ENCODE data around the gene HOXC13. TPM values are rescaled to one million over a fixed set of nuclear protein-coding genes. Genes with fewer than 3 reads are reported as not detected.

HOXC13 gene
- total RNA-seq, 4 donors from 2014 or later, result not detected

DNA sequence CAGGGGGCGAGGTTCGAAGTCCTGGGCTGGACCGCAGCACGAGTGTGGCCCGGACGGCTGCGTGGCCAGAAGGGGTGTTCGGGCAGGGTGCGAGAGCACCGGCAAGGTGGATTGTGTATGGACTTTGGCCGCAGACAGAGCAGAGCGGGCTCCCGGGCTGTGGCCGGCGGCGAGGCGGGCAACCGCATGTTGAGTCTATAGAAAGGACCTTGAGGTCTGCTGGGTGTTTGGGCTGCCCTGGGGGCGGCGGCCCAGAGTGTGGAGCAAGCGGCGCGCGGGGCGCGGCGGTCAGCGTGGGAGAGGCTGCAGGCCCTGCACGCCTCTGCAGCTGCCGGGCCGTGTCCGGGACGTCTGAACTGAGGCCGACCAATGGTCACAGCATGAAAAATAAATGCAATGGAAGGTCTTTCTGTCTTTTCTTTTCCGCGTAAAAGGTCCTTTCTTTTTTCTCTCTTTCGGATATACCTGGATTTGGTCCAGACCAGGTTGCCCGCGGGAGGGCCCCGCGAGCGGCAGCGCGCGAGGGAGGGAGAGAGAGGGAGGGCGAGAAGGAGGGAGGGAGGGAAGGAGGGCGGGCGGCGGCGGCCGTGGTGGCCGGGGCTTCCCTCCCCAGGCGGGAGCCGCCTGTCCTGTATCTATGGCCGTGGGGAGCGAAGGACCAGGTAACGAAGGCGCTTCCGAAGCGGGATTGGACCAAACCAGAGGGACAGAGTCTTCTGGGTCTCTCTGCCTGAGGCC is 55.8 kb downstream of the HOXC13 start:
- no peak for TF ChIP-seq POLR2A (IDR thresholded peaks at IDR 0.05)
- no peak for TF ChIP-seq CTCF (IDR thresholded peaks at IDR 0.05)
- Histone ChIP-seq H3K4me1 (peaks cover 4 to 44% (median 20%) of the 10 kb centered on the region in 4 donors), H3K9me3 (peaks cover 0 to 5% (median 0%) of the 10 kb centered on the region in 4 donors), H3K4me3 (peak overlapping the region; percentile 7 to 56 (median 44)), H3K27me3 (peaks cover 0 to 62% of the 10 kb centered on the region in 2 donors), H3K36me3 (no peaks in the 10 kb centered on the region), H3K27ac (peak overlapping the region; percentile 64 to 83 (median 68))
- peak in 2 of 3 donors; percentile 54 to 64 for DNase-seq

- peaks cover 0 to 63% of the 10 kb centered on the region in 2 donors for H3K27me3 ChIP-seq
- no peak for DNase-seq
- no peak for TF ChIP-seq CTCF (IDR thresholded peaks at IDR 0.05)
- TF ChIP-seq POLR2A (IDR thresholded peaks at IDR 0.05), result no peak
- peaks cover 0 to 5% (median 0%) of the 10 kb centered on the region in 4 donors for H3K9me3 ChIP-seq
- peak overlapping the region; percentile 64 to 83 (median 68) for H3K27ac ChIP-seq
- H3K4me3 ChIP-seq, result peak overlapping the region; percentile 7 to 56 (median 51)
- H3K36me3 ChIP-seq, result no peaks in the 10 kb centered on the region
- H3K4me1 ChIP-seq, result peaks cover 4 to 42% (median 18%) of the 10 kb centered on the region in 4 donors
Measured at GRCh38 chr12:53995002-53995377, 56.4 kb downstream of the HOXC13 start.

DNA sequence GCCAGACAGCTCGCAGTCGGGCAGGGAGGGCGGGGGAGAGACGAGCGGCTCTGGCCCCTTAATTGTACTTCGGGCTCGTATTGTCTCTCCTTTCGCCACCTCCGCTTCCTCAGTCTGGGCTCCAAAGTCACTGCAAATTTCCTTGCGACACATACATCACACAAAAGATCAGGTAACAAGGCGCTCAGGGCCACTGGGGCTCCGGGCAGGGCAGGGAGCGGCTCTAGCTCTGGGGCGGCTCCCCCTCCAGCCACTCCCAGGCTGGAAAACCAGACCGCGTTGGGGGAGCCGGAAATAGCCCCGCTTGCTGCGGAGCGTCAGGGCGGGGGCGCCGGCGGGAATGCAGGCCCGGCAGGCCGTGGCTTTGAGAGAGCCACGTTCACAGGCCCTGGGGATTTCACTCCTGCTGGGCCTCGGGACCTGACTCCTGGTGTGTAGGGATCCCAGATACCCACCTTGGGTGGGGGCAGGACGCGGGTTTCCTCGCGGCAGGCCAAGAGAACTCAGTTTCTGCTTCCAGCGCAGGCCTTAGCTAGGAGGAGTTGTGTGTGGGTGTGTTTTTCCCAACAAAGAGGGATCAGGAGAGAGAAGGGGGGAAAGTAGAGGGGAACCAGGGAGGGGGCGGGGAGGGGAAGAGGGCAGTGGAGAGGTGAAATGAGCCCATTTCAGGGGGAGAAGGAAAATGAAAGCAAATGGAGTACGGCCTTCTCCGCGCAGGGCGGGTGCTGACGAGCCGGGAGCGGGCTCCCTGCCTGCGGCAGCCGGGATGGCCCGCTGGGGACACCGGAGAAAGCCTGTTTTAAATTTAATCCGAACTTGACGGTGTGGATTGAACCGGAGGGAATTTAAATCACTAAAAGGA is 57.0 kb downstream of the HOXC13 start:
- Histone ChIP-seq H3K27ac (peak overlapping the region; percentile 64 to 83 (median 68)), H3K4me1 (peaks cover 4 to 42% (median 18%) of the 10 kb centered on the region in 4 donors), H3K36me3 (no peaks in the 10 kb centered on the region), H3K4me3 (peak overlapping the region; percentile 40 to 56 (median 51)), H3K9me3 (peaks cover 0 to 5% (median 0%) of the 10 kb centered on the region in 4 donors), H3K27me3 (peaks cover 0 to 66% of the 10 kb centered on the region in 2 donors)
- DNase-seq, result peak in 1 of 3 donors; percentile 62
- TF ChIP-seq POLR2A (IDR thresholded peaks at IDR 0.05), result no peak
- TF ChIP-seq CTCF (IDR thresholded peaks at IDR 0.05), result no peak

Small RNA genes within 50 kb of the gene (small RNA-seq; reads per million reads assigned to genes)
- gene AC012531.3 (0 reads per million in 2 donors), gene AC012531.4 (0 reads per million in 2 donors), gene MIR196A2 (33.5 to 127 reads per million in 2 donors), gene RF01905 (0 reads per million in 2 donors), gene RF01906 (0 reads per million in 2 donors)

Other genes starting within 250 kb of the HOXC13 start
- 100 to 1,000 TPM in 3 of 4 donors, 10 to 100 TPM in 1; 79.7 to 342 (median 175) TPM for gene CALCOCO1, start 211.4 kb upstream of the HOXC13 start, total RNA-seq
- not detected for gene CISTR, start 186.9 kb upstream of the HOXC13 start, total RNA-seq
- not detected for gene HOXC12, start 16.1 kb downstream of the HOXC13 start, total RNA-seq
- gene HOXC11, start 34.3 kb downstream of the HOXC13 start, total RNA-seq, result under 1 TPM in 3 of 4 donors, not detected in 1; 0.40 to 0.76 (median 0.70) TPM
- gene HOTAIR, start 36.1 kb downstream of the HOXC13 start, total RNA-seq, result 1 to 10 TPM in 1 of 4 donors, not detected in 3; 1.4 TPM
- gene HOXC10, start 46.3 kb downstream of the HOXC13 start, total RNA-seq, result 1 to 10 TPM in 1 of 4 donors, not detected in 3; 1.0 TPM
- 10 to 100 TPM in 1 of 4 donors, 1 to 10 TPM in 2, not detected in 1; 1.7 to 13.2 (median 1.9) TPM for gene HOXC9, start 61.3 kb downstream of the HOXC13 start, total RNA-seq
- gene HOXC8, start 70.2 kb downstream of the HOXC13 start, total RNA-seq, result 1 to 10 TPM in 3 of 4 donors, under 1 TPM in 1; 0.35 to 1.7 (median 1.1) TPM
- gene HOXC6, start 89.6 kb downstream of the HOXC13 start, total RNA-seq, result 1 to 10 TPM in 2 of 4 donors, under 1 TPM in 2; 0.70 to 1.7 (median 1.3) TPM
- not detected for gene HOXC5, start 94.2 kb downstream of the HOXC13 start, total RNA-seq
- gene HOXC4, start 115.0 kb downstream of the HOXC13 start, total RNA-seq, result 1 to 10 TPM; 1.1 to 8.3 (median 1.8) TPM